GM18498 (cell line): ENCODE measurements around the gene RASEF.
"Not testable (repeated sequence)": the region's sequence is repeated elsewhere in the genome, so short reads cannot be mapped to it uniquely, and the experiment has no call there.

ENCODE experiments used
- ATAC-seq: cut with Tn5 transposase; IDR thresholded peaks from one replicate; pipeline ENCODE4 v1.9.1; 2021; ENCODE audit warnings: mild to moderate bottlenecking, moderate library complexity; ENCODE audit not compliant: unreplicated experiment

Gene RASEF

GRCh38 chr9:83062651-83063527, at the start of gene RASEF:
RASEF (minus strand) TSS chr9:83063142; CDS start chr9:83062867, 275 bp downstream.
- no peak for ATAC-seq

GRCh38 chr9:83111169-83111568, 48.2 kb upstream of the RASEF start:
- ATAC-seq: no peak

- ATAC-seq: no peak
Observed at GRCh38 chr9:83109296-83109695, 46.4 kb upstream of the RASEF start.

- no peak for ATAC-seq
Observed at GRCh38 chr9:83108208-83108607, 45.3 kb upstream of the RASEF start.

GRCh38 chr9:83106772-83107171, 43.8 kb upstream of the RASEF start:
- no peak for ATAC-seq

- ATAC-seq: no peak
Observed at GRCh38 chr9:83106263-83106662, 43.3 kb upstream of the RASEF start.

- no peak for ATAC-seq
Observed at GRCh38 chr9:83097633-83098032, 34.7 kb upstream of the RASEF start.

- not testable (repeated sequence) for ATAC-seq
Observed at GRCh38 chr9:83093311-83093710, 30.4 kb upstream of the RASEF start.

GRCh38 chr9:83081846-83082245, 18.9 kb upstream of the RASEF start:
- no peak for ATAC-seq

GRCh38 chr9:83081010-83081409, 18.1 kb upstream of the RASEF start:
- no peak for ATAC-seq

- ATAC-seq: not testable (repeated sequence)
Observed at GRCh38 chr9:83075932-83076331, 13.0 kb upstream of the RASEF start.

- not testable (repeated sequence) for ATAC-seq
Observed at GRCh38 chr9:83072498-83072897, 9.6 kb upstream of the RASEF start.

GRCh38 chr9:83071626-83072025, 8.7 kb upstream of the RASEF start:
- ATAC-seq: no peak

- no peak for ATAC-seq
Observed at GRCh38 chr9:83070261-83070660, 7.3 kb upstream of the RASEF start.

GRCh38 chr9:83069651-83070050, 6.7 kb upstream of the RASEF start:
- ATAC-seq: no peak

GRCh38 chr9:83068414-83068813, 5.5 kb upstream of the RASEF start:
- no peak for ATAC-seq

- no peak for ATAC-seq
Observed at GRCh38 chr9:83067579-83067978, 4.6 kb upstream of the RASEF start.

GRCh38 chr9:83066771-83067170, 3.8 kb upstream of the RASEF start:
- no peak for ATAC-seq

GRCh38 chr9:83065233-83065632, 2.3 kb upstream of the RASEF start:
- no peak for ATAC-seq

GRCh38 chr9:83061990-83062650, 822 bp downstream of the RASEF start:
- ATAC-seq: no peak

- ATAC-seq: no peak
Observed at GRCh38 chr9:83061036-83061435, 1.9 kb downstream of the RASEF start.

- no peak for ATAC-seq
Observed at GRCh38 chr9:83060556-83060955, 2.4 kb downstream of the RASEF start.
